Ramos (cell line): Measurements from ENCODE around the gene ANP32A.

Source experiments
- in situ Hi-C: fragments of 300-500 bp; cut with MboI; formaldehyde crosslinking; loops from one replicate; pipeline ENCODE4 v1.14.3; 2022; ENCODE audit warnings: low sequenced_read_pairs; ENCODE audit not compliant: unreplicated experiment

The ANP32A gene

GRCh38 chr15:68800875-68801274 is 19.8 kb downstream of the ANP32A start:
- in situ Hi-C loops: no loop called here

GRCh38 chr15:68798346-68799094 is 22.2 kb downstream of the ANP32A start:
- in situ Hi-C loops: no loop called here

GRCh38 chr15:68797599-68798345 is 22.9 kb downstream of the ANP32A start:
- in situ Hi-C loops: no loop called here

- in situ Hi-C loops: no loop called here
Observed at GRCh38 chr15:68797191-68797590, 23.5 kb downstream of the ANP32A start.

- in situ Hi-C loops: no loop called here
Observed at GRCh38 chr15:68796576-68796975, 24.1 kb downstream of the ANP32A start.

- in situ Hi-C loops: no loop called here
Observed at GRCh38 chr15:68795298-68795848, 25.3 kb downstream of the ANP32A start.

GRCh38 chr15:68794863-68795262 is 25.8 kb downstream of the ANP32A start:
- in situ Hi-C loops: no loop called here

- in situ Hi-C loops: no loop called here
Observed at GRCh38 chr15:68794307-68794706, 26.4 kb downstream of the ANP32A start.

GRCh38 chr15:68793776-68794175 is 26.9 kb downstream of the ANP32A start:
- in situ Hi-C loops: no loop called here

- in situ Hi-C loops: no loop called here
Observed at GRCh38 chr15:68792901-68793766, 27.6 kb downstream of the ANP32A start.

GRCh38 chr15:68791431-68792283 is 29.0 kb downstream of the ANP32A start:
- in situ Hi-C loops: no loop called here

GRCh38 chr15:68790910-68791309 is 29.8 kb downstream of the ANP32A start:
- in situ Hi-C loops: no loop called here

GRCh38 chr15:68790242-68790575 is 30.5 kb downstream of the ANP32A start:
- in situ Hi-C loops: no loop called here

- in situ Hi-C loops: loop anchor here (10.0 kb wide), 1 partner anchor 85 kb away; no protein-coding TSS in a partner anchor
Observed at GRCh38 chr15:68789534-68790241, 31.0 kb downstream of the ANP32A start.

GRCh38 chr15:68789091-68789490 is 31.6 kb downstream of the ANP32A start:
- in situ Hi-C loops: loop anchor here (10.0 kb wide), 1 partner anchor 86 kb away; no protein-coding TSS in a partner anchor

- in situ Hi-C loops: loop anchor here (10.0 kb wide), 1 partner anchor 87 kb away; no protein-coding TSS in a partner anchor
Observed at GRCh38 chr15:68788264-68788624, 32.5 kb downstream of the ANP32A start.

GRCh38 chr15:68787609-68788263 is 33.0 kb downstream of the ANP32A start:
- in situ Hi-C loops: loop anchor here (10.0 kb wide), 1 partner anchor 87 kb away; no protein-coding TSS in a partner anchor

GRCh38 chr15:68786753-68787152 is 33.9 kb downstream of the ANP32A start:
- in situ Hi-C loops: loop anchor here (10.0 kb wide), 1 partner anchor 88 kb away; no protein-coding TSS in a partner anchor
